Vagina (tissue), 2 donors: ENCODE measurements around the gene CD248. TPM values are rescaled to one million over a fixed set of nuclear protein-coding genes. Genes with fewer than 3 reads are reported as not detected.

Experiments used
- DNase-seq, 2 donors: peaks; one replicate each; pipeline ENCODE4 v3.0.0-alpha.2; 2017; ENCODE audit errors: extremely low spot score in 2 of 2
- H3K27ac ChIP-seq: fragments of 200-600 bp; sonication (generic); one replicate; pipeline ENCODE4 v1.5.1; 2019
- H3K27me3 ChIP-seq: fragments of 200-600 bp; sonication (generic); one replicate; pipeline ENCODE4 v1.5.1; 2019
- H3K36me3 ChIP-seq, 2 donors: fragments of 200-600 bp; sonication (generic); one replicate each; pipeline ENCODE4 v1.5.1; 2017 to 2019
- H3K4me1 ChIP-seq: fragments of 200-600 bp; sonication (generic); one replicate; pipeline ENCODE4 v1.5.1; 2019
- H3K4me3 ChIP-seq, 2 donors: fragments of 200-600 bp; sonication (generic); 1 replicate in 1 of 2; 2 replicates in 1 of 2; pipeline ENCODE4 v1.5.1; 2016 to 2019
- H3K9me3 ChIP-seq: fragments of 200-600 bp; sonication (generic); one replicate; pipeline ENCODE4 v1.5.1; 2019
- CTCF ChIP-seq, 3 experiments: fragments of 450-650 bp in 2 of 3; fragments of 200-600 bp in 1 of 3; sonication (generic) in 1 of 3; IDR thresholded peaks; one replicate each; pipeline ENCODE4 v1.5.1; 2017 to 2019; ENCODE audit warnings: antibody characterized with exemption in 3 of 3, mild to moderate bottlenecking in 2 of 3, moderate library complexity in 2 of 3
- POLR2A ChIP-seq, 2 donors: fragments of 450-650 bp; IDR thresholded peaks; one replicate each; pipeline ENCODE4 v1.6.1; 2017; ENCODE audit warnings: antibody characterized with exemption in 2 of 2, mild to moderate bottlenecking in 2 of 2, moderate library complexity in 2 of 2
- POLR2AphosphoS5 ChIP-seq, 2 donors: sonication (generic); formaldehyde crosslinking; IDR thresholded peaks; one replicate each; pipeline ENCODE4 v1.9.0; 2017; ENCODE audit warnings: antibody characterized with exemption in 2 of 2, mild to moderate bottlenecking in 2 of 2, low read depth in 1 of 2; ENCODE audit not compliant: insufficient read depth in 1 of 2
- intact Hi-C: fragments of 100-400 bp; cut with DNase I; formaldehyde crosslinking; loops from one replicate; pipeline ENCODE4 v1.15.1; 2023
- total RNA-seq: library from RNA; depleted of rRNA; stranded (reverse); fragments of >200 nt; gene quantifications from one replicate; pipeline ENCODE4 v1.2.3, GENCODE V29; 2016

Gene CD248
- total RNA-seq, 1 donor from 2014 or later = 45.2 TPM

GRCh38 chr11:66275984-66276612 is 40.7 kb downstream of the CD248 start:
- H3K36me3 ChIP-seq = peaks cover 0 to 50% of the 10 kb centered on the region in 2 donors
- H3K4me1 ChIP-seq = peaks cover 34% of the 10 kb centered on the region
- H3K9me3 ChIP-seq = no peaks in the 10 kb centered on the region
- TF ChIP-seq POLR2AphosphoS5 (IDR thresholded peaks at IDR 0.05; ENCODE audit: insufficient read depth in 1 of 2, low read depth in 1 of 2) = no peak
- no peak for TF ChIP-seq POLR2A (IDR thresholded peaks at IDR 0.05)
- TF ChIP-seq CTCF (IDR thresholded peaks at IDR 0.05) = no peak
- no peak overlapping the region for H3K27ac ChIP-seq
- no peak overlapping the region for H3K4me3 ChIP-seq
- intact Hi-C loops = no loop called here
- no peaks in the 10 kb centered on the region for H3K27me3 ChIP-seq
- DNase-seq = no peak

DNA sequence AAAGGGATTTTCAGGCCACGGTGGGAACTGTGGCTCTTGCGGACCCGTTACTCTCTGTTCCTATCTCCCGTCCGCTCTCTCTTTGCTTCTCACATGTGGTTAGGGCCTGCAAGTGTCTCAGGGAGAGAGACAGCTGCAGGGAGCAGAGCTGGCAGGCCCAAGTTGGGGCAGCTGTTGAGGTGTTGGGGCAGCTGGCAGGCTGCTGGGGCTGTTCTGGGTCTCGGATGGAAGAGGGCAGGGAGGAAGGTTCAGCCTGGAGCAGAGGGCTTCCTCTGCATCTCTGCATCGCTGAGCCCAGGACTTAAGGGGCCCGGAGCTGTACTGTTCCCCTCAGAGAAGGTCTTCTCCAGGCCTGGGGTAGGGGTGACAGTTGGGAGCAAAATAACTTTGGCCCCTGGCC is 41.4 kb downstream of the CD248 start:
- no peaks in the 10 kb centered on the region for H3K9me3 ChIP-seq
- H3K27me3 ChIP-seq = no peaks in the 10 kb centered on the region
- H3K4me1 ChIP-seq = peaks cover 41% of the 10 kb centered on the region
- intact Hi-C loops = no loop called here
- H3K27ac ChIP-seq = no peak overlapping the region
- TF ChIP-seq CTCF (IDR thresholded peaks at IDR 0.05) (no peak), POLR2A (IDR thresholded peaks at IDR 0.05) (no peak), POLR2AphosphoS5 (IDR thresholded peaks at IDR 0.05; ENCODE audit: insufficient read depth in 1 of 2, low read depth in 1 of 2) (no peak)
- H3K36me3 ChIP-seq = peaks cover 0 to 50% of the 10 kb centered on the region in 2 donors
- H3K4me3 ChIP-seq = no peak overlapping the region
- no peak for DNase-seq

GRCh38 chr11:66274219-66274618 is 42.6 kb downstream of the CD248 start:
- no peaks in the 10 kb centered on the region for H3K9me3 ChIP-seq
- no peaks in the 10 kb centered on the region for H3K27me3 ChIP-seq
- DNase-seq = no peak
- no peak for TF ChIP-seq CTCF (IDR thresholded peaks at IDR 0.05)
- TF ChIP-seq POLR2AphosphoS5 (IDR thresholded peaks at IDR 0.05; ENCODE audit: insufficient read depth in 1 of 2, low read depth in 1 of 2) = no peak
- TF ChIP-seq POLR2A (IDR thresholded peaks at IDR 0.05) = no peak
- H3K4me1 ChIP-seq = peaks cover 53% of the 10 kb centered on the region
- intact Hi-C loops = no loop called here
- no peak overlapping the region for H3K4me3 ChIP-seq
- H3K36me3 ChIP-seq = peaks cover 0 to 50% of the 10 kb centered on the region in 2 donors
- H3K27ac ChIP-seq = no peak overlapping the region

DNA sequence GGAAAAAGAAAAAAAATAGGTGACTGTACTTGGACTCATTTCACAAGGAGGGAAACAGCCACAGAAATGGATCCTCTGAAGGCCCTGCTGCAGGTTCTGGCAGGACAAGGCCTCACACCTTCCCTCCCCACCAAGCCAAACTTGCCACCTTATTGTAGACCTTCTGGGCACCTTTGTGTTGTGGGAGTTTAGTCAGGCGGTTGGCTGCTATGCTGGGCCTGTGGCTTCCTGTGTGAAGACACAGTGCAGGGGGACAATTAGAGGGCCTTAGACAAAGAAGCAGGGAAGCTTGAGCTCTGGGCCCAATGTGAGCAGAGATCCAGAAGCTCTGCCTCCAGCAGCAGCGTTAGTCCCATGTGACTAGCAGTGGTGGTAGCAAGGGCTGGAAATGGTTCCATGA is 44.2 kb downstream of the CD248 start:
- TF ChIP-seq CTCF (IDR thresholded peaks at IDR 0.05) (no peak), POLR2AphosphoS5 (IDR thresholded peaks at IDR 0.05; ENCODE audit: insufficient read depth in 1 of 2, low read depth in 1 of 2) (no peak), POLR2A (IDR thresholded peaks at IDR 0.05) (no peak)
- H3K4me1 ChIP-seq = peaks cover 46% of the 10 kb centered on the region
- DNase-seq = no peak
- H3K4me3 ChIP-seq = no peak overlapping the region
- intact Hi-C loops = loop anchor here (1.0 kb wide), 1 partner anchor 41 kb away; no protein-coding TSS in a partner anchor
- H3K27ac ChIP-seq = no peak overlapping the region
- H3K36me3 ChIP-seq = peaks cover 0 to 50% of the 10 kb centered on the region in 2 donors
- H3K9me3 ChIP-seq = no peaks in the 10 kb centered on the region
- no peaks in the 10 kb centered on the region for H3K27me3 ChIP-seq

DNA sequence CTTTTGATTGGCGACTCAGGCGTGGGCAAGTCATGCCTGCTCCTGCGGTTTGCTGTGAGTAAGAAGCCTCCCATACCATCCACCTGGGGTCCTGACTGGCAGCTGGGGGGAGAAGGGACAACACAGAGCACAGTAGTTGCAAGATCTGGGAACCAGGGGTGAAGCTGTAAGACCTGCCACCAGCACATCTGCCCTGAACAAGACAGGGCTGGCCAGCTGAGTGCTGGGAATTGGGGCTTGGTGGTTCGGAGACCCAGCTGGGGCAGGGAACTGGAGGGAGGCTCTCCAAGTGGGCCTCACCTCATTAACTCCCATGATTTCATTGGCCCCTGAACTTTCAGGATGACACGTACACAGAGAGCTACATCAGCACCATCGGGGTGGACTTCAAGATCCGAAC is 45.0 kb downstream of the CD248 start:
- TF ChIP-seq POLR2AphosphoS5 (IDR thresholded peaks at IDR 0.05; ENCODE audit: insufficient read depth in 1 of 2, low read depth in 1 of 2) (no peak), CTCF (IDR thresholded peaks at IDR 0.05) (no peak), POLR2A (IDR thresholded peaks at IDR 0.05) (no peak)
- Histone ChIP-seq H3K4me3 (no peak overlapping the region), H3K27me3 (no peaks in the 10 kb centered on the region), H3K4me1 (peaks cover 45% of the 10 kb centered on the region), H3K36me3 (peaks cover 0 to 50% of the 10 kb centered on the region in 2 donors), H3K27ac (no peak overlapping the region), H3K9me3 (no peaks in the 10 kb centered on the region)
- intact Hi-C loops = loop anchor here (1.0 kb wide), 1 partner anchor 41 kb away; no protein-coding TSS in a partner anchor
- no peak for DNase-seq
